HFF-Myc (cell line): ENCODE data around the gene STXBP5.

Experiments
- DNase-seq: peaks from one replicate; pipeline ENCODE4 v3.0.0-alpha.2; 2011; ENCODE audit warnings: low read depth; ENCODE audit errors: extremely low read depth
- H3K4me3 ChIP-seq: replicated peaks from 2 replicates; pipeline ENCODE4 v1.5.1; 2011; ENCODE audit warnings: low read depth, mild to moderate bottlenecking, control low read depth, low read length
- TF ChIP-seq, protein P1 (sequence below): IDR thresholded peaks from 2 replicates; pipeline ENCODE4 v1.5.1; 2012; ENCODE audit warnings: mild to moderate bottlenecking, low read depth, low read length, control low read depth; ENCODE audit errors: missing control alignments

STXBP5 gene

DNA sequence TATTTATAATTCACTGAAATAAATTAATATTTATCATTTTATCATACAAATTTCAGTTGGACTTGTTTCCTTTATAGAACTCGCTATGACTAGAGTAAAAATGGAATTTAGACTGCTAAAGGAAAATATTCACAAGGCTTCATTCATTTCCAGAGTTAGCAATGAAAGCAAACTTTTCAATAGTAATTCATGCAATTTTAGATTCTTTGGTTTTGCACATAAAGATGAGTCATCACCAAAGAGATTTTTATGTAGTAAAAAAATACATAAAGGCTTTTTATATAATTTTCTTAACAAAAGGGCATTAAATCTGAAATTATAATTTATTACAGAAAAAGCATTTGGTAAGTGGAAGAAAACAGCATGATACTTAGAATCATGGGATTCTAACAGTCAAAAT lies 37.2 kb upstream of the STXBP5 start:
- TF ChIP-seq, protein P1, sequence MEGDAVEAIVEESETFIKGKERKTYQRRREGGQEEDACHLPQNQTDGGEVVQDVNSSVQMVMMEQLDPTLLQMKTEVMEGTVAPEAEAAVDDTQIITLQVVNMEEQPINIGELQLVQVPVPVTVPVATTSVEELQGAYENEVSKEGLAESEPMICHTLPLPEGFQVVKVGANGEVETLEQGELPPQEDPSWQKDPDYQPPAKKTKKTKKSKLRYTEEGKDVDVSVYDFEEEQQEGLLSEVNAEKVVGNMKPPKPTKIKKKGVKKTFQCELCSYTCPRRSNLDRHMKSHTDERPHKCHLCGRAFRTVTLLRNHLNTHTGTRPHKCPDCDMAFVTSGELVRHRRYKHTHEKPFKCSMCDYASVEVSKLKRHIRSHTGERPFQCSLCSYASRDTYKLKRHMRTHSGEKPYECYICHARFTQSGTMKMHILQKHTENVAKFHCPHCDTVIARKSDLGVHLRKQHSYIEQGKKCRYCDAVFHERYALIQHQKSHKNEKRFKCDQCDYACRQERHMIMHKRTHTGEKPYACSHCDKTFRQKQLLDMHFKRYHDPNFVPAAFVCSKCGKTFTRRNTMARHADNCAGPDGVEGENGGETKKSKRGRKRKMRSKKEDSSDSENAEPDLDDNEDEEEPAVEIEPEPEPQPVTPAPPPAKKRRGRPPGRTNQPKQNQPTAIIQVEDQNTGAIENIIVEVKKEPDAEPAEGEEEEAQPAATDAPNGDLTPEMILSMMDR: no peak
- DNase-seq: no peak
- H3K4me3 ChIP-seq: no peak overlapping the region

DNA sequence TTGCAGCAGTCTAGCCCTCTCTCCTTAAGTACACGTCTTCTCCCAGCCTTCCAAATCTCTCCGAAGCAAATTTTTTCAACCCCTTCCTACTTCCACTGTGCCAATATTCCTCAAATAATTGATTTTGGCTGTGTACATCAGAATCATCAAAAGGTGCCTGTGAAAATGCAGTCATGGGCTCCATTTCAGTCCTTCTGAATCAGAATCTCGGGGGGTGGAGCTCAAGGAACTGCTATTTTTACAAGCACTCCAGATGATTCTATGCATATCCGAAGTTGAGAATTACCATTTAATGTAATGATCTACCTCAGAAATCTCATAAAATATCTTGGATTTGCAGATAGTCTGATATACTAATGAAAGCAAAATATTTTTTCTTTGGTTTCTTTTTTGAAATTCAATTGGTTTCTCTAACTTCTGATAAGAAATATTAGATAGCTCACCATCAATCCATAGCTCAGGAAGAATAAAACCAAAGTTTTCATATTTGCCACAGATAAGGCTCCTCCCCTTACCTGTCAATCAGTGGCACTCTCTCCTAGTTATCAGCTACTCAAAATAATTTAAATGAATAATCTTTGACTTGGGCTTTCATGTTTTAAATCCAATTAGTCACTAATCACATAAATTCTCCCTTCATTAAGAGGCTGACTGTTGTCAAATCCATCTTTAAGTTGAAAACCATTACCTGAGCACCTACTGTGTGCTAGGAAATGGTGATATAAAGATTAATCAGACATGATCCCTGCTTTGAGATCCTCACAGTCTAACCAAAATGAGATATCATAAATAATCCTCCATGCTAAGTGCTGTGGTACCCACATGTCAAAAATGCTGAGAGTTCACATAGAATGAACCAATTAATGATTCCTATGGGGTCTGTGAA lies 36.4 kb upstream of the STXBP5 start:
- TF ChIP-seq, protein P1: no peak
- H3K4me3 ChIP-seq: no peak overlapping the region
- DNase-seq: no peak

DNA sequence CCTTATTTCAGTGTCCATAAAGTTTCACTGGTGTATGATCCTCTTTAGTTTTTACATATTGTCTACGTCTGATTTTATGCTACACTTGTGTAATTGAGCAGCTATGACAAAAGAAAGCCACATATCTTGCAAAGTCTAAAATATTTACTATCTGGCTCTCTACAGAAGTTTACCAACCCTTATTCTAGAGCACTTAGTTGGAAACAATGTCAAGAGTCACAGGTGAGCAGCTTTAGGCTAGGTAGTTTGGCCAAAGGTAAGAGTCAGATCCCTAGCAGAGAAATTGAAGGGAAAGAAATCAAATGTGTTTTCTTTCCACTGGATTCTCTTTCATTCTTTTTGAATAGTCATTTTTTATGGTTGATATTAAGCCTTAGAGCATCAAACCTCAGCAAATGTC lies 34.7 kb upstream of the STXBP5 start:
- no peak for DNase-seq
- TF ChIP-seq, protein P1: no peak
- H3K4me3 ChIP-seq: no peak overlapping the region

DNA sequence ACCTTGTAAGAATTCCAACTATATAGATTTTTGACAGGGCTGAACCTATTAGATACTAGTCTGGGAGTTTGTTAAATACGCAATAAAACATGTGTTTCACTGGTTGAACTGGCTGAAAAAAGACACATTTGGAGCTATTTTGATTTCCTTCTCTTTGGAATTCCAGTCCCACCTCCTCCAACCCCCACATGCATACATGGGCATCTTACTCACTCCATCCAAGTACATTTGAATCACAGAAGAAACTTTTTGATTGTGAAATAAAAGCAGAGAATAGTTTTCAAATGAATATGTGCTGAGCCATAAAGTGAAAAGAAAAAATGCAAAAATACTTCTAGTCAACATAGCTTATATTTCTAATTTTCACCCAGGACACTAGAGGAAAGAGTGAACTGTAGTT lies 33.9 kb upstream of the STXBP5 start:
- H3K4me3 ChIP-seq: no peak overlapping the region
- DNase-seq: peak; percentile 24
- TF ChIP-seq, protein P1: no peak

DNA sequence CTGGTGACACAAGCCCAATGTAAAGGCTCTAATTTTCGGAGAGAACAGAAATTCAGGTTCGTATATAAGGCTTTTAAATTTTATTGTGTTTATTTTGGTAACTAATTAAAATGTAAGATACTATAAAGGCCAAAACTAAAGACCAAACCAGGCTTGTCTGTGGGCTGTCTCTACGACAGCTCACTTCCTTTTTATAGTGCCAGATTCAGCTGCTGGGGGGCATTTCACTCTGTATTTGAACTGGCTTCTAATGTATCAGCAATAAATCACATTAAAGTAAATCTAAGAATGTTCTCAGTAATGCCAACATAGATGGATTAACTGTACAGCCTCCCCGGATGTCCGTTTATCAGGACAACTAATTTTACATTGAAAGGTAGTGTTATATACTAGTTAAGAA lies 31.1 kb upstream of the STXBP5 start:
- TF ChIP-seq, protein P1: no peak
- DNase-seq: no peak
- no peak overlapping the region for H3K4me3 ChIP-seq

DNA sequence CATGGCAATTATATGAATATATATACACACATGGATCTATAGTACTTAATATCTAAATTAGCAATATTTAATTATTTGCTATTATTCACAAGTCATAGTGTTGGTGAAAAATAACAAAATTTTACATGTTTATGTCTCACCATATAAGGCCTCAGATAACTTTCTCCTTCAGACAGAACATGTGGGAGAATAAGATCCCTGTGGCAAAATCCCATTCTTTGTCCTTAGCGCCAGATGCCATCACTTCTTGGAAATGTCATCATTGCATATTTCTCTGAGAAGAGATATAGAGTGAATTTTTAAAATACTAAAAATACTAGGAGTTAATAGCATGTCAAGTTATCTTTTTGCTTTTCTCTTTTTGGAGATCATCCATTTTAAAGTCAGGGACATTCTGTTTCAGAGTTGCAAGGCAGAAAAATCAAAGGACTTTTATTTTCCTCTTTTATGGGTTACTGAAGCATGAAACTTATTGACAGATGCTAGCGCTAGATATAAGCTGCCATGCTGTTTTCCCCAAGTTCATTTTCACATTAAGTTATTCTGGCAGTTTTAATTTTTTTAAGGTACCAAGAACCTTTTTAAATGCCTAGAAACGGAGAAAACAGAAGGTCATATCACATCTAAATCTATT lies 30.4 kb upstream of the STXBP5 start:
- no peak overlapping the region for H3K4me3 ChIP-seq
- TF ChIP-seq, protein P1: no peak

More for the DNA sequence above, 30.4 kb upstream of the STXBP5 start:
- no peak for DNase-seq
